ENCODE measurements around the gene LRRC8A.
A peak's percentile ranks its signal among the peaks of the same experiment; 100 is the strongest.
"Not testable (repeated sequence)": the region's sequence is repeated elsewhere in the genome, so short reads cannot be mapped to it uniquely, and the experiment has no call there.

Gene LRRC8A

GRCh38 chr9:128881884-128882676 lies at the start of gene LRRC8A, which contains the start of gene KYAT1:
LRRC8A (plus strand) TSS chr9:128882133; CDS start chr9:128907165, 25,032 bp downstream.
KYAT1 (minus strand) TSS chr9:128881950; CDS start chr9:128845405, 36,545 bp downstream.
- DNase-seq (ENCODE audit: low read depth in 2 of 2) = peak; percentile 96 to 97

- DNase-seq (ENCODE audit: low read depth in 2 of 2) = no peak
These were observed 48.2 kb upstream of the LRRC8A start for GRCh38 chr9:128833696-128834095.

- no peak for DNase-seq (ENCODE audit: low read depth in 2 of 2)
These were observed 46.4 kb upstream of the LRRC8A start for GRCh38 chr9:128835246-128836210.

- DNase-seq (ENCODE audit: low read depth in 2 of 2) = no peak
These were observed 45.3 kb upstream of the LRRC8A start for GRCh38 chr9:128836509-128837145.

- no peak for DNase-seq (ENCODE audit: low read depth in 2 of 2)
These were observed 43.6 kb upstream of the LRRC8A start for GRCh38 chr9:128838338-128838737.

GRCh38 chr9:128840524-128840923 lies 41.4 kb upstream of the LRRC8A start:
- DNase-seq (ENCODE audit: low read depth in 2 of 2) = no peak

GRCh38 chr9:128841694-128842492 lies 40.0 kb upstream of the LRRC8A start:
- DNase-seq (ENCODE audit: low read depth in 2 of 2) = no peak

GRCh38 chr9:128843171-128843570 lies 38.8 kb upstream of the LRRC8A start:
- not testable (repeated sequence) for DNase-seq (ENCODE audit: low read depth in 2 of 2)

GRCh38 chr9:128845186-128845931 lies 36.6 kb upstream of the LRRC8A start:
- DNase-seq (ENCODE audit: low read depth in 2 of 2) = no peak

- no peak for DNase-seq (ENCODE audit: low read depth in 2 of 2)
These were observed 35.3 kb upstream of the LRRC8A start for GRCh38 chr9:128846680-128847030.

- no peak for DNase-seq (ENCODE audit: low read depth in 2 of 2)
These were observed 34.1 kb upstream of the LRRC8A start for GRCh38 chr9:128847803-128848202.

- DNase-seq (ENCODE audit: low read depth in 2 of 2) = not testable (repeated sequence)
These were observed 30.9 kb upstream of the LRRC8A start for GRCh38 chr9:128851024-128851423.

- DNase-seq (ENCODE audit: low read depth in 2 of 2) = not testable (repeated sequence)
These were observed 29.9 kb upstream of the LRRC8A start for GRCh38 chr9:128851779-128852600.

GRCh38 chr9:128852646-128853045 lies 29.3 kb upstream of the LRRC8A start:
- DNase-seq (ENCODE audit: low read depth in 2 of 2) = not testable (repeated sequence)

- not testable (repeated sequence) for DNase-seq (ENCODE audit: low read depth in 2 of 2)
These were observed 27.5 kb upstream of the LRRC8A start for GRCh38 chr9:128854454-128854853.

GRCh38 chr9:128858476-128858875 lies 23.5 kb upstream of the LRRC8A start:
- not testable (repeated sequence) for DNase-seq (ENCODE audit: low read depth in 2 of 2)

- no peak for DNase-seq (ENCODE audit: low read depth in 2 of 2)
These were observed 21.0 kb upstream of the LRRC8A start for GRCh38 chr9:128860937-128861336.

GRCh38 chr9:128861501-128861900 lies 20.4 kb upstream of the LRRC8A start:
- no peak for DNase-seq (ENCODE audit: low read depth in 2 of 2)

GRCh38 chr9:128862401-128862851 lies 19.5 kb upstream of the LRRC8A start:
- DNase-seq (ENCODE audit: low read depth in 2 of 2) = no peak

All from stimulated activated CD8-positive, alpha-beta memory T cell treated with anti-CD3 and anti-CD28 coated beads, Interleukin-7, amount 100 ng/mL, for 4 hours (primary cell).